Endometrium (tissue), 2 donors: ENCODE results near the gene NCOA3.

Source experiments
- FAIRE-seq: peaks from 2 replicates; lab custom pipeline; 2012; peaks lifted over from hg19 to GRCh38; lab: Jason Lieb, UNC
- donor health status: control.
- donor health status: control.

NCOA3 gene

GRCh38 chr20:47666304-47666703 lies 164.6 kb downstream of the NCOA3 start:
- no peak for FAIRE-seq

GRCh38 chr20:47667086-47667485 lies 165.4 kb downstream of the NCOA3 start:
- no peak for FAIRE-seq

- FAIRE-seq, result no peak
Measured at GRCh38 chr20:47667531-47668312, 166.0 kb downstream of the NCOA3 start.

GRCh38 chr20:47668313-47669151 lies 166.8 kb downstream of the NCOA3 start:
- FAIRE-seq, result no peak

GRCh38 chr20:47669152-47669425 lies 167.4 kb downstream of the NCOA3 start:
- no peak for FAIRE-seq

GRCh38 chr20:47669489-47669888 lies 167.8 kb downstream of the NCOA3 start:
- no peak for FAIRE-seq

GRCh38 chr20:47669927-47670890 lies 168.5 kb downstream of the NCOA3 start:
- FAIRE-seq, result no peak

GRCh38 chr20:47670913-47671312 lies 169.2 kb downstream of the NCOA3 start:
- FAIRE-seq, result no peak

GRCh38 chr20:47672166-47672565 lies 170.5 kb downstream of the NCOA3 start:
- FAIRE-seq, result no peak

GRCh38 chr20:47672886-47673670 lies 171.4 kb downstream of the NCOA3 start:
- no peak for FAIRE-seq

- no peak for FAIRE-seq
Measured at GRCh38 chr20:47673671-47673955, 171.9 kb downstream of the NCOA3 start.

- FAIRE-seq, result no peak
Measured at GRCh38 chr20:47674145-47674544, 172.5 kb downstream of the NCOA3 start.

- no peak for FAIRE-seq
Measured at GRCh38 chr20:47674686-47675085, 173.0 kb downstream of the NCOA3 start.

GRCh38 chr20:47675190-47676142 lies 173.8 kb downstream of the NCOA3 start:
- FAIRE-seq, result no peak

- FAIRE-seq, result no peak
Measured at GRCh38 chr20:47676219-47676721, 174.6 kb downstream of the NCOA3 start.

- FAIRE-seq, result no peak
Measured at GRCh38 chr20:47676912-47677634, 175.4 kb downstream of the NCOA3 start.

GRCh38 chr20:47677635-47678453 lies 176.2 kb downstream of the NCOA3 start:
- FAIRE-seq, result no peak

GRCh38 chr20:47678536-47678935 lies 176.8 kb downstream of the NCOA3 start:
- FAIRE-seq, result no peak

- no peak for FAIRE-seq
Measured at GRCh38 chr20:47679462-47679861, 177.8 kb downstream of the NCOA3 start.
